Epithelial cell of prostate (primary cell): ENCODE results near the gene MFAP2.

ENCODE experiments used
- DNase-seq: peaks from one replicate; pipeline ENCODE4 v3.0.0-alpha.2; 2011; ENCODE audit warnings: low read depth, low spot score
- H3K27ac ChIP-seq: fragments of 450-650 bp; 2 replicates; pipeline ENCODE4 v1.5.1; 2017; ENCODE audit warnings: mild to moderate bottlenecking

MFAP2 gene

DNA sequence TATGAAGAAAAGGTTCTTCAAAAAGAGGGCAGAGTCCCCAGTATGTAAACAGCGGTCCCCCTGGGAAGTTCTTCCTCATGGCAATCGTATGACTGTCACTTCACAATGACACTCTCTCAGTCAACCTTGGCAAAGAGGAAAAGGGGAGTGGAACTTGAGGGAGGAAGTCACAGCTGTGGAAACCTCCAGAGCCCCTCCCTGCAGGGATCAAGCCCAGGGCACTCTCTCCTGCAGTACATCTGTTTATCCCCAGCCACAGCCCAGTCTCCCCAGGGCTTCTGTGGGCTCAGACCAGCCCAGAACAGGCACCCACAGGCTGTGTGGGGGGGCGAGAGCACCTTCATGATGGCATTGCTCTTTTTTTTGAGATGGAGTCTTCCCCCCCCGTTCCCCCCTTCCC, 29.3 kb upstream of the MFAP2 start:
- no peak for DNase-seq
- no peak overlapping the region for H3K27ac ChIP-seq

GRCh38 chr1:17008208-17008855, 27.9 kb upstream of the MFAP2 start:
- H3K27ac ChIP-seq = no peak overlapping the region
- no peak for DNase-seq

- H3K27ac ChIP-seq = no peak overlapping the region
- DNase-seq = no peak
These were observed 26.7 kb upstream of the MFAP2 start for GRCh38 chr1:17007121-17007520.

DNA sequence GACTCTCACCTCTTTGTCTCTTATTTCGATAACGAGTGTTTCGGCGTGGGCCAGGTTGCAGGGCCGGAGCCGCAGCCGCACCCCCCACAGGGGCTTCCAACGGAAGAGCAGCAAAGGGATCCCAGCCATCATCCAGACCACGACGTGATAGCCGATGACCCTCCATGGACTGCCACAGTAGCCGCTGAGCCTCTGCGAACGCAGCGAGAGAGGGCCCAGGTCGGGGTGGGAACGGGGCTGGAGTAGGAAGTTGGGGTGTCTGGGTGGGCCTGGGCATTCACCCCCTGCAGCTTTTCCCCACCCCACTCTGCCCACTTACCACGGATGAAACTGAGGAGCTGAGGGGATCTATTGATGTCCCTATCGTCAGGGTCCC, 24.9 kb upstream of the MFAP2 start:
- DNase-seq = no peak

DNA sequence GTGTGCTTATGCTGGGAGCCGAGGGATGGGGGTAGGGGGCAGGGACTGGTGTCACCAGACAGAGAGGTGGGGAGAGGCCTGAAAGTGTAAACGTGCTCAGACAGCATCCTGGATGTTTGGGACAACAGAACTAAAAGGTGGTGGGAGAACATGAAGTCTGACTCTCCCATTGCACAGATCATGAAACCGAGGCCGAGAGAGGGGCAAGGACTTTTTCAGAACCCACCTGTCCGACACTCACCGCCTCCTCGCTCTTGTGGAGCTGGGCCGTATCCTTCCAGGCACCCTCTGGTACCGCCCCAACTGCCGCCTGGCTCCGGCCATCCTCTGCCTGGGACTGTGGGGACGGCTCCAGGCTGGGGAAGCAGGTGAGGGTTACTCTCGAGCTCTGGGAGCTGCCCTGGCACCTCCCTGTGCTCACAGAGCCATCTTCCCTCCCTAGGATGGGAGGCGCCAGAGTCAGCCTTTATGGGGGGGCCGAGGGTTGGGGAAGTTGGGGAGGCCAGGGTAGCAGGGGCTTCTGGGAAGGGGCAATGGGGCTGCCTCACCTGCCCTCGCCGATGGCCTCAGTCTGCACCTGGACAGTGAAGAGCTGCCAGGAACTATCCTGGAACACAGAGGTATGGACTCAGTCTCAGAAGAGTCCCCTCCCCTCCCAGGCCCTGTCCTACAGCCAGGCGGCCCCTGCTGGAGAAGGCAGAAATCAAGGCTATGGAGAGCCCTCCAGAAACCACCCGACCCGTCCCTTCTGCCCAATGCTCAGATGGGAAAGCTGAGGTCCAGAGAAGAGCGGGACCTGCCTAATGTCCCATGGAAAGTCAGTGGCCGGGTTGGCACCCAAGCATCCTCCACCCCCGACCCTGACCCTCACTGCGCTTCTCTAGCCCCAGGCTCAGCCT, 24.3 kb upstream of the MFAP2 start:
- H3K27ac ChIP-seq = peak overlapping the region; percentile 62
- no peak for DNase-seq

More for the DNA sequence above, 24.9 kb upstream of the MFAP2 start:
- H3K27ac ChIP-seq = no peak overlapping the region

- no peak overlapping the region for H3K27ac ChIP-seq
- DNase-seq = no peak
These were observed 22.1 kb upstream of the MFAP2 start for GRCh38 chr1:17002524-17002902.

DNA sequence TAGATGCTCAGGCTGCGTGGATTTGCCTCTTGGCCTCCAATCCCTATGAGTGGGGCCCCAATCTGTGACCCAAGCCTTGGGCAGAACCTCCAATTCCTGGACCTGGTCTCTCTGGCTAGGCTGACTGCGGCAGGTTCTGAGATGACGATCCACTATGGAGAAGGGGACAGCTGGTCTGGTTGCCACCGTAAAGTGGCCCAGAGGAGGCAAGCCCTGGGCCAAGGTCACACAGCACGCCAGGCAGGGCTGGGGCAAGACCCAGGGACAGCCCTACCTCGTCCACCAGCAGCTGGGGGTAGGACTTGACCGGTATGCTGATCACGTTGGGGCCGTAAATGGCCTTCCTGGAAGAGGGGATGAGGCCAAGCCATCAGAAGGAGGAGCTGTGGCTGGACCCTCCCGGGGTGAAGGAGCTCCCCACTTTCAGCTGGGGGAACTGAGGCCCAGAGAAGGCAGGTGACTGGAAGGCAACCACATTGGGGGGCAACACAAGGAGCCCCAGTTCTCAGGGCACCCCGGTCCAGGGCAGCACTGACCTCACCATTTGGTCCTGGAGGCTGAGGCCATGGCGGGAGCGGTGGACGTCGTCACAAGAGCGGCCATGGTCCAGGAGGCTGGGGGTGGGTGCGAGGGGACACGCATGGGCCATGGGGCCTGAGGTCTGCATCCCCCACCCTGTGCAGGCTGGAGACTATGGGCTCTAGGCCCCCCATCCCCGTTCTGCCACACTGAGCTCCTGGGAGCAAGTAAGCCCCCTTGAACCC, 21.5 kb upstream of the MFAP2 start:
- no peak for DNase-seq
- no peak overlapping the region for H3K27ac ChIP-seq

DNA sequence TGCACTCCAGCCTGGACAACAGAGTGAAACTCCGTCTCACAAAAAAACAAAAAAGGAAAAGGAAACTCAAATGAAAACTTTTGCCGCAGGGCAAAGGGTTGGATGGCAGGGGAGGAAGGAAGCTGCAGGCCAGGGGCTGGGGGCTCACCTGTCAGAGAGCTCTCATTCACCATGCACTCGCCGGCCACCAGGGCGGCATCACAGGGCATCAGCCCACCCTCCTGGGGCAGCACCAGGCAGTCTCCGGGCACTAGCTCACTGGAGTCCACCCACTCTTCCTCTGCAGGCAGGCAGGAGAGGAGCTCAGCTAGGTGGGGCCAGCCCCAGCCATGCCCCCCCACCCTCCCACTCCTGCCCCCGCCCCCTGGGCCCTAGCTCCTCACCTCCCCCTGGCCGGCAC, 19.4 kb upstream of the MFAP2 start:
- no peak for DNase-seq
- H3K27ac ChIP-seq = no peak overlapping the region

DNA sequence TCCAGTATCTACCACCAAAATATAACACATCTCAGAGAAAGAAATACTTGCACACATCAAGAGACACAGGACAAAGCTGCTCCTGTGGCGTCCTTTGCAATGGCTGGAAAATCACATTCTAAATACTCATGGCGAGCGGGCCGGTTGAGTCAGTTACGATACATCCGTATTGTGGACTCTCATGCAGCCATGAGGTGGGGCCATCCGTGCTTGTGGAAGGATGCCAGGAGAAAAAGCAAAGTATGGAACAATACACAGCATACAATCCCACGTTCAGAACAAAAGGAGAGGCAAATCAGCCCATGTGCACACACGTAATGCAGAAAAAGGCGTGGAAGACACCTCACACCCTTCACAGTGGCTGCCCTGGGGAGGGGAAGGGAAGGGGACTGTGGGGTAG, 18.2 kb upstream of the MFAP2 start:
- H3K27ac ChIP-seq = peak overlapping the region; percentile 20
- no peak for DNase-seq

DNA sequence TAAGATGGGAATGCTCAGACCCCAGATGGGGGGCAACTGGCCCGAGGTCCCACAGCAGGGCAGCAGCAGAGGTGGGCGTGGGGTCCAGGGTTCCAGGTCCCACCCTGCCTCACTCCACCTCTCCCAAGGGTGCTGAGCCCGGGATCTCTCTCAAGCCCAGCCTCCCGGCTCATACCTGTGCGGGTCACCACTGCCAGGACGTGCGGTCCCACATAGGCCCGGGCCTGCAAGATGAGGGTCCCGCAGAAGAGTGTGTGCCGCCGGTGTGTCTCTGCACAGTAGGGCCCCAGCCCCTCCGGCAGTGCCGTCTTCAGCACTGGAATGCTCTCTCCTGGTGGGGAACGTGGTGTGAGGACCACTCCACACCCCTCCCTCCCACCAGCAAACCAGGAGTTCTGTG, 16.4 kb upstream of the MFAP2 start:
- H3K27ac ChIP-seq = no peak overlapping the region
- no peak for DNase-seq

GRCh38 chr1:16993521-16994038, 13.2 kb upstream of the MFAP2 start:
- DNase-seq = no peak
- H3K27ac ChIP-seq = no peak overlapping the region

- DNase-seq = no peak
These were observed 12.3 kb upstream of the MFAP2 start for GRCh38 chr1:16992675-16993074.

DNA sequence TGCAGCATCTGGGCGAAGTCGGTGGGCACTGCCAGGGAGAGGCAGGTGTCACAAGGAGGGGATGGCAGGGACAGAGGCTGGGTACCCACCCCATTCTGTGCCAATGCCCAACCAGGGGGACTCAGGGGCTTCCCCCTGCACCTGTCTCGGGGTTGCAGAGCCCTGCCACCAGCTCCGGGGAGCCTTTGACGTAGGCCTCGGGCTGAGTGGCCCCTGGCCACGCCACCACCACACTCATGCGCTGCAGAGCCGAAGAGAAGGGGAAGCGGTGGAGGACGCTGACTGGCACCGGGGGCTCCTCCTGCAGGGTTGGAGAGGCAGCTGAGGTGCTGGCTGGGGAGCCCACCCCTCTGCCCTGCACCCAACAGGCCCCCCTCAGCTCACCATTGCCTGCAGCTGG, 11.7 kb upstream of the MFAP2 start:
- no peak for DNase-seq

More at GRCh38 chr1:16992675-16993074, 12.3 kb upstream of the MFAP2 start:
- no peak overlapping the region for H3K27ac ChIP-seq

GRCh38 chr1:16991571-16991970, 11.2 kb upstream of the MFAP2 start:
- no peak for DNase-seq
- no peak overlapping the region for H3K27ac ChIP-seq

More for the DNA sequence above, 11.7 kb upstream of the MFAP2 start:
- H3K27ac ChIP-seq = no peak overlapping the region

DNA sequence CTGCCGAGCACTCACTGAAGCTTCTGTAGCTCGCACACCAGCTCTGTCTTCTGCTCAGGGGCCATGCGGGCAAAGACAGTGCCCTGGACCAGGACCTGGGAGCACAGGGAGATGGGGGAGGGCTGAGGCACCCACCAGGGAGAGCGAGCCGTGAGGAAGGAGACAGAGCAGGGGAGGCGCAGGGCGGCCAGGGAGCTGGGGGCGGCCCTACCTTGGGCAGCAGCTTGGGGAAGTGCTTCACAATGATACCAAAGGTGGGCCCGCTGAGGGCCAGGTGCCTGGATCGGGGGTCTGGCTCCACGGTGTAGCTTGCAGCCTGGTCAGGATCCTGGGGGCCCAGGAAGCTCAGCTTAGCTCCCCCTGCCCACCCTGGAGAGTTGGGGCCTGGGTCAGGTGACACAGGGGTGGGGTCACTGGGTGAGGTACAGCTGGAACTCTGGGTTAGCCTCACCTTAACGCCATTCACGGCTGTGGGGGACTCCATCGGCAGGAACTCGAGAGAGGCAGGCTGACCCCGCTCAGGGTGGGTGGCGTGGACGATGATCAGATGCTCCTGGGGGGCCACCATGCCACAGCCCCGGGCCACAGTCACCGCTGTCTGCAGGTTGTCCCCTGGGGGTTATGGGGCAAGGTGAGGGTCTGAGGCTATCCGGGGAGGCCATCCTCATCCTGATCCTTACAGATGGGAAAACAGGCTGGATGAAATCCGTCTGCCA, 9.4 kb upstream of the MFAP2 start:
- no peak for DNase-seq
- H3K27ac ChIP-seq = no peak overlapping the region

DNA sequence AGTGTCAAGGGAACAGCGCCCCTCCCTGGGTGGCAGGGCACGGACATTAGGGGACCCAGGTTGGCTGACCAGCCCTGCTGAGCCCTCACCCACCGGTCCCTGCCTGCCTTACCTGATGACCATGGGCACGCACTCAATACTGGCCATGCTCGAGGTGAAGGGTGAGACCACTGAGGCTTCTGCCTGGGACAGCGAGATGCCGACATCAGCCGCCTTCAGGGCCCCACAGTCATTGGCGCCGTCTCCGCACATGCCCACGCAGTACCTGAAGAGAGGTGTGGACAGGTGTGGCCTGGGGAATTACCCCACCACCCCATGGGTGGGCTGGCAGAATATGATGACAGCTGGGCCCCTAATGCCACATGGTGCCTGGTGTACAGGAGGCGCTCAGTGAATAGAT, 7.8 kb upstream of the MFAP2 start:
- no peak overlapping the region for H3K27ac ChIP-seq
- DNase-seq = no peak

DNA sequence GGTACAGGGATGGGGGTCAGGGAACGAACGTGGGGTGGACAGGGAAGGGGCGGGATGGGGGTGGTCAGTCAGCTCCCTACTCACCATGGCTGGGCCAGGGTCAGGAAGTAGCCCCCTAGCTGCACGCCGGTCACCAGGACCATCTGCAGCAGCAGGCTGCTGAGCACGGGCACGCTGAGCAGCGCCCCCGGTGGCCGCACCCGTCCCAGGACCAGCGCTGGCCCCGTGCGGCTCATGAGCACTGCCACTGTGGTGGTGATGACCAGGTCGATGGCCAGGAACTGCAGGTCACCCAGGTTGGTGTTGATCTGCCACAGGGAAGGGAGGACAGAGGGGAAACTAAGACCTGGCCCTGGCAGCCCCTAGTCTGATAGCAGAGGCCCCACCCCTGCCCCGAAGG, 6.5 kb upstream of the MFAP2 start:
- DNase-seq = no peak
- H3K27ac ChIP-seq = no peak overlapping the region

GRCh38 chr1:16986560-16986959, 6.1 kb upstream of the MFAP2 start:
- no peak for DNase-seq

GRCh38 chr1:16986113-16986512, 5.7 kb upstream of the MFAP2 start:
- DNase-seq = no peak
- H3K27ac ChIP-seq = no peak overlapping the region

More at GRCh38 chr1:16986560-16986959, 6.1 kb upstream of the MFAP2 start:
- no peak overlapping the region for H3K27ac ChIP-seq

GRCh38 chr1:16984717-16985116, 4.3 kb upstream of the MFAP2 start:
- H3K27ac ChIP-seq = peak overlapping the region; percentile 61
- DNase-seq = peak; percentile 69
